Muscle of arm (tissue), 14 donors: ENCODE measurements around the gene DCTD. TPM values are rescaled to one million over a fixed set of nuclear protein-coding genes. Genes with fewer than 3 reads are reported as not detected.

Experiments
- DNase-seq: peaks from one replicate; pipeline ENCODE4 v3.0.0-alpha.2; 2013
- long read RNA-seq, 11 donors: transcript quantifications; one replicate each; lab custom pipeline, GENCODE V29; 2026
- polyA plus RNA-seq, 12 donors: library from polyadenylated mRNA; unstranded; fragments of 120-200 nt; gene quantifications; one replicate each; pipeline ENCODE4 v1.2.1, GENCODE V29; 2013; ENCODE audit not compliant: insufficient read length in 12 of 12

DCTD gene
- polyA plus RNA-seq = 10 to 100 TPM in 11 of 12 donors, not detected in 1; 59.1 to 79.4 (median 69.1) TPM
- long read RNA-seq, donor 1, transcript DCTD-202 (6 exons, 1,972 nt) = minor isoform, 5 of 22 reads
- long read RNA-seq, donor 1, transcript DCTD-201 (6 exons, 1,931 nt) = major isoform, 17 of 22 reads
- long read RNA-seq, donor 1, partial matches to known transcripts = 0 of 22 reads
- long read RNA-seq, donor 1, other reads (novel, unspliced or antisense) = 0 of 22 reads
- long read RNA-seq, donor 2, transcript DCTD-201 (6 exons, 1,931 nt) = major isoform, 27 of 33 reads
- long read RNA-seq, donor 2, partial matches to known transcripts = 0 of 33 reads
- long read RNA-seq, donor 2, other reads (novel, unspliced or antisense) = 0 of 33 reads
- long read RNA-seq, donor 3, transcript DCTD-201 (6 exons, 1,931 nt) = major isoform, 8 of 12 reads
- long read RNA-seq, donor 3, partial matches to known transcripts = 0 of 12 reads
- long read RNA-seq, donor 3, other reads (novel, unspliced or antisense) = 0 of 12 reads
- long read RNA-seq, donor 4, transcript DCTD-201 (6 exons, 1,931 nt) = major isoform, 5 of 7 reads
- long read RNA-seq, donor 4, partial matches to known transcripts = 0 of 7 reads
- long read RNA-seq, donor 4, other reads (novel, unspliced or antisense) = 0 of 7 reads
- long read RNA-seq, donor 5, transcript DCTD-202 (6 exons, 1,972 nt) = minor isoform, 13 of 31 reads
- long read RNA-seq, donor 5, transcript DCTD-201 (6 exons, 1,931 nt) = major isoform, 15 of 31 reads
- long read RNA-seq, donor 5, partial matches to known transcripts = 0 of 31 reads
- long read RNA-seq, donor 5, other reads (novel, unspliced or antisense) = 0 of 31 reads
- long read RNA-seq, donor 6, transcript DCTD-201 (6 exons, 1,931 nt) = major isoform, 6 of 9 reads
- long read RNA-seq, donor 6, partial matches to known transcripts = 0 of 9 reads
- long read RNA-seq, donor 6, other reads (novel, unspliced or antisense) = 0 of 9 reads
- long read RNA-seq, donor 7, transcript DCTD-201 (6 exons, 1,931 nt) = major isoform, 9 of 12 reads
- long read RNA-seq, donor 7, partial matches to known transcripts = 0 of 12 reads
- long read RNA-seq, donor 7, other reads (novel, unspliced or antisense) = 0 of 12 reads
- long read RNA-seq, donor 8, transcript DCTD-201 (6 exons, 1,931 nt) = major isoform, 19 of 27 reads
- long read RNA-seq, donor 8, partial matches to known transcripts = 0 of 27 reads
- long read RNA-seq, donor 8, other reads (novel, unspliced or antisense) = 0 of 27 reads
- long read RNA-seq, donor 9, transcript DCTD-202 (6 exons, 1,972 nt) = major isoform, 5 of 8 reads
- long read RNA-seq, donor 9, partial matches to known transcripts = 0 of 8 reads
- long read RNA-seq, donor 9, other reads (novel, unspliced or antisense) = 0 of 8 reads
- long read RNA-seq, donor 10, transcript DCTD-201 (6 exons, 1,931 nt) = major isoform, 9 of 10 reads
- long read RNA-seq, donor 10, partial matches to known transcripts = 0 of 10 reads
- long read RNA-seq, donor 10, other reads (novel, unspliced or antisense) = 0 of 10 reads
- long read RNA-seq, donor 11, transcript DCTD-202 (6 exons, 1,972 nt) = minor isoform, 9 of 22 reads
- long read RNA-seq, donor 11, transcript DCTD-201 (6 exons, 1,931 nt) = major isoform, 11 of 22 reads
- long read RNA-seq, donor 11, partial matches to known transcripts = 0 of 22 reads
- long read RNA-seq, donor 11, other reads (novel, unspliced or antisense) = 0 of 22 reads

GRCh38 chr4:182917182-182918043, at the start of gene DCTD:
Gene DCTD (minus strand): TSS chr4:182917386. CDS start chr4:182915568, 1,818 bp downstream.
- DNase-seq = peak; percentile 69

- no peak for DNase-seq
Observed at GRCh38 chr4:182960746-182961145, 43.6 kb upstream of the DCTD start.

DNA sequence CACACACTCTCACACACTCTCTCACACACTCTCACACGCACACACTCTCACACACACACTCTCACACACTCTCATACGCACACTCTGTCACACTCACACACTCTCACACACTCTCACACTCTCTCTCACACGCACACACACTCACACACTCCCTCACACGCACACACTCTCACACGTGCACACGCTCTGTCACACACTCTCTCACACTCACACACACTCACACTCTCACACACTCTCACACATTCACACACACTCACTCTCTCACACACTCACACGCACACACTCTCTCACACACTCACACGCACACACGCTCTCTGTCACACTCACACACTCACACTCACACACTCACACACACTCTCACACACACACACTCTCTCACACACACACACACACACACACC, 43.0 kb upstream of the DCTD start:
- DNase-seq = no peak

DNA sequence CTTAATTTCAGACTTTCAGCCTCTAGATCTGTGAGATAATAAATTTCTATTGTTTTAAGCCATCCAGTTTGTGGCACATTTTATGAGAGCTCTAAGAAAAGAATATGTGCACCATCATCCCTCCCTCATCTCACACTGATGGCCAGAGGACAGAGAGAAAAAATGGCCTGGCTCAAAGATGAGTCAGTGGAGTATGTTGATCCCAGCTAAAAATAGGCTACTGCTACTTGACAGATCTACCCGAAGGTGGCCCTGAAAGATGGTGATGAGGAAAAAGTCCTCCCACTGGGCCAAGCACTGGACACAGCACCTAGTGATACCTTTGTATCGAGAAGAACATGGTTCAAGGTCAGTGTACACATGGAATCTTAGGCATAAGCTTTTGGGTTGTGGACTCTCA, 38.2 kb upstream of the DCTD start:
- no peak for DNase-seq

DNA sequence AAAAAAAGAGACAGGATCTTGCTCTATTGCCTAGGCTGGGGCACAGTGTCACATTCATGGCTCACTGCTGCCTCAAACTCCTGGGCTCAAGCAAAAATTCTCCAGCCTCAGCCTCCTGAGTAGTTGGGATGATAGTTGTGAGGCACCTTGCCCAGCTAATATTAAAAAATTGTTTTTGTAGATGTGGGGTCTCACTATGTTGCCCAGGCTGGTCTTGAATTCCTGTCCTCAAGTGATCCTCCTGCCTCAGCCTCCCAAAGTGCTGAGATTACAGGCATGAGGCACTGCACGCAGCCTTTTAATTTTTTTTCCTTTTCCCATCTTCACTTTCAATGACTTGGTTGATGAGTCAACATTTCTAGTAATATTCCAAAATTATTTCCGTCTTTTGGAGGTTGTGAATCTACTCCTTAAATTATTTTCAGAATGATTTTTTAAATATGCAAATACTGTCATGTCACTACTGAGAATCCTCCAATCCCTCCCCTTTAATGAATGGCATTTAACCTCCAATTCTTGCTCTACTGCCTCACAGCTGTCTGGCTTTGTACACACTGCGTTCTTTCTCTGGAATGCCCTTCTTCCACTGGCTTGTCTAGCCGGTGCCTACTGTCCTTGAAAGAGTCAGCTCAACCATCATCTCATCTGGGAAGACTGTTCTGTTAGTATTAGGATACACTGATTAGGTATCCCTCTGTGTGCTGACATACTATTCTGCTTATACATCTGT, 27.5 kb upstream of the DCTD start:
- no peak for DNase-seq

DNA sequence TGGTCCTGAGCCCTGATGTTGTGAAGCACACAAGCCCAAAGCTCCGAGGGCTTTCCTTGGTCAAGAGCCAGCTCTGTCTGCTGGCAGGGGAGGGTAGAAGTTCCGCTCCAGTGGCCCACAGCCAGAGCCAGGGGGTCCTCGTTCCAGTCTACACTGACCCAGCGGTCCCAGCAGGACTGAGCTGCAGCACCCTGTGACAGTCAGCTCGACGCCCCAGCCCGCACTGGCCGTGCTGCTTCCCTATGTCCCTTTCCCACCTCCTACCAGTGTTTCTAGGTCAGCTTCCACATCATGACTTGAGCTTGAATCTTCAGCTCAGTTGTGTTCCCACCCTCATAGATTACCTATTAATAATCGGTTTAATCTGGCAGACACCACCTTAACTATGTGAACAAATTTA, 22.5 kb upstream of the DCTD start:
- DNase-seq = no peak

GRCh38 chr4:182938205-182938645, 21.0 kb upstream of the DCTD start:
- DNase-seq = peak; percentile 45

- no peak for DNase-seq
Observed at GRCh38 chr4:182937268-182938204, 20.4 kb upstream of the DCTD start.

DNA sequence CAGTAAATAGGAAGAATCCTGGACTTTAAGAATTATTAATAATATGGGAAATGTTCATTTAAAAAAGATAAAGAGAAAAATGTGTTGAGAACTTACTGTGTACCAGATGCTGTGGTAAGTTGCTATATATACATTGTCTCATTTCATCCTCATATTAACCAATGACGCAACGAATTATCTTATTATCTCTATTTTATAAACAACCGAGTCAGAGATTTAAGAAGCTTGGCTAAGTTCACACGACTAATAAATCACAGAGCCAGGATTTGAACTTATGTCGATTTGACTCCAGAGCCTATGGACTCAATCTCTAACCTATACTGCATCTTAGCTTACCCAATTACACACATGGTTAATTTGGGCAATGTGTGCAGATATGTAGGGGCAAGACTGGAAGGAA, 15.5 kb upstream of the DCTD start:
- no peak for DNase-seq

- DNase-seq = no peak
Observed at GRCh38 chr4:182931691-182932345, 14.6 kb upstream of the DCTD start.

GRCh38 chr4:182930889-182931288, 13.7 kb upstream of the DCTD start:
- no peak for DNase-seq

DNA sequence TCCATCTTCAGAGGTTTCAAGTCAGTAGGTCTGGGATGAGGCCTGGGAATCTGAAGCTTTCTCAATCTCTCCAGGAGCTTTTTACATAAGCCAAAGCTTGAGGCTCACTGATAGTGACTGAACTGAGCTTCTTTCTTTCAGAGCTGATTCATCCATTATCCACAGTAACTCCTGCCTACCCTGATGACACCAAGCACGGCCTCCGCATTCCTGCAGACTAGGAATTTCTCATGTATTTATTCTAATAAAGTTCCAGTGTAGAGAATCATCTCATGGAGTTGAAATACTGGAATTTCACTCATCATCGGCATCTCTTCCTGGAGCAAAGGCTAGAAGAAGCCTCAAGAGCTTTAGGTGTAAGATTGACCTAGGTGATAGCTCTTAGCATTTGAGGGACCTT, 12.1 kb upstream of the DCTD start:
- DNase-seq = no peak

DNA sequence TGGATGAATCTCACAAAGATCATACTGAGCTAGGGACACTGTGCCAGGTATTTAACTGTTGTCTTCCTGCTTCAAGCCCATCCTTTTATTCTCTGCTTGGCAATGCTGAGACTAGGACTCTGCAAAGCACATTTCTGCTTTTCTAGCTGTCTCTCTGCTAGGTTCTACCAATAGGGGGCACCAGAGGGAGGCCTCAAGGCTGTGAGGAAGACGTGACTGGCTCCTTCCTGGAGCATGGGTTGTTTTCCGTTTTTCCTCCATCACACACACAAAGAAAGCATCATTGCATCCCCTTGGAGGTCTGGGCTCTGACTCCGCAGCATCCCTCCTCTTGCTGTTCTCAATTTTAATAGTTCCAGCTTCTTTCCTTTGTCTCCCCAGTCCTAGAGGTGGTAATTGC, 10.9 kb upstream of the DCTD start:
- DNase-seq = no peak

GRCh38 chr4:182927505-182927904, 10.3 kb upstream of the DCTD start:
- DNase-seq = no peak

- no peak for DNase-seq
Observed at GRCh38 chr4:182925855-182926254, 8.7 kb upstream of the DCTD start.

- peak; percentile 45 for DNase-seq
Observed at GRCh38 chr4:182925298-182925757, 8.1 kb upstream of the DCTD start.

- no peak for DNase-seq
Observed at GRCh38 chr4:182924497-182924896, 7.3 kb upstream of the DCTD start.
